ENCODE measurements around the gene SND1. TPM values are rescaled to one million over a fixed set of nuclear protein-coding genes. Genes with fewer than 3 reads are reported as not detected.

Gene SND1
- total and polyA plus RNA-seq, 2 of the 4 experiments (the other 2 are of a cell fraction), result 154 to 294 TPM

DNA sequence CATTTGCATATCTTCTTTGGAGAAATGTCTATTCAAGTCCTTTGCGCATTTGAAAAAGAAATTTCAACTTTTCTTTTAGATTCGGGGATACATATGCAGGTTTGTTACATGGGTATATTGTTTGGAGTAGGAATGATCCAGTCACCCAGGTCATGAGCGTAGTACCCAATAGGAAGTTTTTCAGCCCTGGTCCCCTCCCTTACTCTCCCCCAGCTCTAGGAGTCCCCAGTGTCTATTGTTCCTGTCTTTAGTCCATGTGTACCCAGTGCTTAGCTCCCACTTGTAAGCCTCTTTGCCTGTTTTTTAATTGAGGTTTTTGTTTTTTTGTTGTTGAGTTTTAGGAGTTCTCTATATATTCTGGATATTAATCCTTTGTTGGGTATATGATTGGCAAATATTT, 63.3 kb downstream of the SND1 start:
- intact Hi-C loops (cut with micrococcal nuclease) (no loop called here), dilution Hi-C loops (cut with HindIII; ENCODE audit: low sequenced_read_pairs, unreplicated experiment) (no loop called here), in situ Hi-C loops (cut with MboI; ENCODE audit: low sequenced_read_pairs) (loop anchor here (25.0 kb wide), 1 partner anchor 347 kb away; no protein-coding TSS in a partner anchor)
- Histone ChIP-seq H2BK20ac (ENCODE audit: low read depth, low read length) (no peak overlapping the region), H3K14ac (replicated peaks; ENCODE audit: low read depth, low read length) (no peak overlapping the region), H3K9me1 (ENCODE audit: insufficient read depth, low read length) (peaks cover 8% of the 10 kb centered on the region; the same call in 1 of the 2 replicates), H2BK5ac (ENCODE audit: low read depth, low read length, poor library complexity, severe bottlenecking) (no peak overlapping the region), H2AFZ (replicated peaks; ENCODE audit: low read length, poor library complexity) (no peak overlapping the region), H3K4me2 (ENCODE audit: low read depth, low read length) (no peak overlapping the region), H3K4me1 (ENCODE audit: control insufficient read depth, insufficient read depth, low read length) (no peaks in the 10 kb centered on the region), H3K27me3 (ENCODE audit: control insufficient read depth, insufficient read depth, low read length) (no peaks in the 10 kb centered on the region), H3K4ac (ENCODE audit: low read depth, low read length) (no peak overlapping the region), H3K4me3 (ENCODE audit: insufficient read depth, low read depth, low read length) (no peak overlapping the region), H3K18ac (ENCODE audit: low read depth, low read length) (no peak overlapping the region), H4K5ac (ENCODE audit: low read depth, low read length) (no peak overlapping the region), H3K9me3 (ENCODE audit: control insufficient read depth, insufficient read depth, low read length) (peaks cover 2% of the 10 kb centered on the region; the same call in 1 of the 2 replicates), H4K8ac (ENCODE audit: low read depth in 2 of 2, low read length in 2 of 2) (no peak overlapping the region), H3K79me1 (ENCODE audit: low read depth in 1 of 2, low read length in 2 of 2) (peaks cover 39 to 56% of the 10 kb centered on the region in 2 experiments), H2BK120ac (ENCODE audit: low read depth, low read length) (no peak overlapping the region), H2AK5ac (ENCODE audit: low read depth, low read length) (no peak overlapping the region), H4K20me1 (ENCODE audit: insufficient read depth, low read length) (peaks cover 43% of the 10 kb centered on the region), H2BK15ac (ENCODE audit: low read depth, low read length) (no peak overlapping the region), H3K9ac (ENCODE audit: low read depth, low read length) (no peak overlapping the region), H3K36me3 (ENCODE audit: control insufficient read depth, insufficient read depth, low read length) (peaks cover 24% of the 10 kb centered on the region), H3K27ac (ENCODE audit: insufficient read depth, low read length) (no peak overlapping the region), H2AK9ac (replicated peaks; ENCODE audit: low read depth, low read length, poor library complexity) (no peak overlapping the region), H4K91ac (ENCODE audit: insufficient read depth, low read depth, low read length) (no peak overlapping the region), H3K23ac (ENCODE audit: low read depth, low read length) (no peak overlapping the region), H3K56ac (ENCODE audit: extremely low read depth, insufficient read depth, low read length) (no peak overlapping the region)
- DNase-seq (no peak), ATAC-seq (ENCODE audit: low read depth) (no peak)
- no CpG with 5 or more reads among the region's 3 CpGs for WGBS, 2 experiments (ENCODE audit: extremely low coverage in 2 of 2, insufficient read length in 1 of 2)
- TF ChIP-seq NFE2L2 (IDR thresholded peaks at IDR 0.05; ENCODE audit: low read depth, low read length) (no peak), RFX5 (IDR thresholded peaks at IDR 0.05; ENCODE audit: low read depth, low read length) (no peak), FOS (IDR thresholded peaks at IDR 0.05; ENCODE audit: low read depth, low read length) (no peak), POLR2A (IDR thresholded peaks at IDR 0.05; ENCODE audit: low read depth, low read length) (no peak), MXI1 (IDR thresholded peaks at IDR 0.05; ENCODE audit: borderline replicate concordance, low read depth, low read length) (no peak), MAFK (IDR thresholded peaks at IDR 0.05; ENCODE audit: low read depth, low read length) (no peak), SMC3 (IDR thresholded peaks at IDR 0.05; ENCODE audit: low read depth, low read length) (no peak), RAD21 (IDR thresholded peaks at IDR 0.05; ENCODE audit: low read length) (no peak)
- TF ChIP-seq, protein P1, sequence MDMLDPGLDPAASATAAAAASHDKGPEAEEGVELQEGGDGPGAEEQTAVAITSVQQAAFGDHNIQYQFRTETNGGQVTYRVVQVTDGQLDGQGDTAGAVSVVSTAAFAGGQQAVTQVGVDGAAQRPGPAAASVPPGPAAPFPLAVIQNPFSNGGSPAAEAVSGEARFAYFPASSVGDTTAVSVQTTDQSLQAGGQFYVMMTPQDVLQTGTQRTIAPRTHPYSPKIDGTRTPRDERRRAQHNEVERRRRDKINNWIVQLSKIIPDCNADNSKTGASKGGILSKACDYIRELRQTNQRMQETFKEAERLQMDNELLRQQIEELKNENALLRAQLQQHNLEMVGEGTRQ (IDR thresholded peaks at IDR 0.05; ENCODE audit: low read depth, low read length), result no peak
- ChIA-PET POLR2A (ENCODE audit: unreplicated experiment) (no interaction called here), CTCF (no interaction called here)
- BruUV-seq (replicated peaks), result no TSS peak
